ENCODE measurements around the gene BTBD9.

- TF ChIP-seq ESRRA (IDR thresholded peaks at IDR 0.05; ENCODE audit: borderline replicate concordance, low read length), result no peak
- no peak for TF ChIP-seq GATA3 (IDR thresholded peaks at IDR 0.05; ENCODE audit: borderline replicate concordance)
- TF ChIP-seq RCOR1 (IDR thresholded peaks at IDR 0.05; ENCODE audit: low read depth, low read length), result no peak
- no peak for TF ChIP-seq CTCF (IDR thresholded peaks at IDR 0.05)
- TF ChIP-seq RAD21 (conservative IDR thresholded peaks at IDR 0.05 in 1 of 2, IDR thresholded peaks at IDR 0.05 in 1 of 2), result no peak
- no peak for TF ChIP-seq POLR2A (IDR thresholded peaks at IDR 0.05; ENCODE audit: low read length)
- TF ChIP-seq CBX2 (IDR thresholded peaks at IDR 0.05; ENCODE audit: borderline replicate concordance, low read depth), result no peak
- TF ChIP-seq REST (IDR thresholded peaks at IDR 0.05), result no peak
- no peak for TF ChIP-seq EP300 (IDR thresholded peaks at IDR 0.05)
Measured at GRCh38 chr6:38554014-38554413, 85.7 kb downstream of the BTBD9 start.

Data from A549 (cell line).